Measurements from ENCODE around the gene ZNF277. TPM values are rescaled to one million over a fixed set of nuclear protein-coding genes. Genes with fewer than 3 reads are reported as not detected.

The ZNF277 gene
- total RNA-seq, 1 donor from 2014 or later = 25.9 TPM

DNA sequence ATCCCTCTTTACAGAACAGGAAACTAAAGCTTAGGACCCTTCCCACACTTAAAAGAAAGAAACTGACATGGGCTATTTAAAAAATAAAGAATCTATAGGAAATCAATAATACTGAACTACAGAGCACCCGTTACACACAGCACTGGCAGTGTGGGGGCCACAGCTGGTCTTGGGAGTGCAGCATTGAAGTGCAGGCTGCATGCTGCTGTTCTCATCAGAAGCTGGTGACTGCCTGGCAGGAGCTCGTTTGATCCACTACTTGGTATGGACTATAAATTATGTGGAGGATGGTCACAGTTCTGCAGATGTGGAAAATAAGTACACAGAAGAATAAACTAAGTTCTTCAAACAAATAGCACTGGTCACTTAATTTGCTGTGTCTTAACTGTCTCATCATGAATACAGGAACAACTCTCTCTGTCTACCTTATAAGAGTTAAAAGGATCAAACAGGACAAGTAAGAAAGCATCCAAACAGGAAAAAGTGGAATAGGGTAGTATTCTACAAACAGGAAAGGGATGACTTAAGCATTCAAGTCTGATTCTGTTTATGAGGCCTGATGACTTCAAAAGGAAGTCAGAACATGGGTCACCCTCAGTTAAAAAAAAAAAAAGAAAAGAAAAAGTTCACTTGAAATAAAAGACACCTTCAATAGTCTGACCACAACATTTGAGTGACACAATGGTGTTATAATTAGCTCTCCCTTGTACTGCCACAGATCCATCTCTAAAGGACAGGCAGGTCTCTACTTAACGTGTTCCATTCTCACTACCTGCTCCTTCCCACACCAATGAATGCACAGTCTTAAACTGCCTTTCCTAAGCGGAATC is 21.3 kb upstream of the ZNF277 start:
- H3K27me3 Mint-ChIP-seq = peaks cover 2% of the 10 kb centered on the region
- H3K9me3 Mint-ChIP-seq (ENCODE audit: low read depth) = no peaks in the 10 kb centered on the region
- TF ChIP-seq, protein P1, sequence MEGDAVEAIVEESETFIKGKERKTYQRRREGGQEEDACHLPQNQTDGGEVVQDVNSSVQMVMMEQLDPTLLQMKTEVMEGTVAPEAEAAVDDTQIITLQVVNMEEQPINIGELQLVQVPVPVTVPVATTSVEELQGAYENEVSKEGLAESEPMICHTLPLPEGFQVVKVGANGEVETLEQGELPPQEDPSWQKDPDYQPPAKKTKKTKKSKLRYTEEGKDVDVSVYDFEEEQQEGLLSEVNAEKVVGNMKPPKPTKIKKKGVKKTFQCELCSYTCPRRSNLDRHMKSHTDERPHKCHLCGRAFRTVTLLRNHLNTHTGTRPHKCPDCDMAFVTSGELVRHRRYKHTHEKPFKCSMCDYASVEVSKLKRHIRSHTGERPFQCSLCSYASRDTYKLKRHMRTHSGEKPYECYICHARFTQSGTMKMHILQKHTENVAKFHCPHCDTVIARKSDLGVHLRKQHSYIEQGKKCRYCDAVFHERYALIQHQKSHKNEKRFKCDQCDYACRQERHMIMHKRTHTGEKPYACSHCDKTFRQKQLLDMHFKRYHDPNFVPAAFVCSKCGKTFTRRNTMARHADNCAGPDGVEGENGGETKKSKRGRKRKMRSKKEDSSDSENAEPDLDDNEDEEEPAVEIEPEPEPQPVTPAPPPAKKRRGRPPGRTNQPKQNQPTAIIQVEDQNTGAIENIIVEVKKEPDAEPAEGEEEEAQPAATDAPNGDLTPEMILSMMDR (IDR thresholded peaks at IDR 0.05; ENCODE audit: unreplicated experiment) = no peak
- DNase-seq (ENCODE audit: low spot score, unreplicated experiment) = no peak
- H3K4me1 Mint-ChIP-seq (ENCODE audit: low read depth) = peaks cover 17% of the 10 kb centered on the region
- no peaks in the 10 kb centered on the region for H3K36me3 Mint-ChIP-seq (ENCODE audit: insufficient read depth)
- no peak overlapping the region for H3K4me3 Mint-ChIP-seq (ENCODE audit: low read depth)
- H3K27ac Mint-ChIP-seq = no peak overlapping the region

DNA sequence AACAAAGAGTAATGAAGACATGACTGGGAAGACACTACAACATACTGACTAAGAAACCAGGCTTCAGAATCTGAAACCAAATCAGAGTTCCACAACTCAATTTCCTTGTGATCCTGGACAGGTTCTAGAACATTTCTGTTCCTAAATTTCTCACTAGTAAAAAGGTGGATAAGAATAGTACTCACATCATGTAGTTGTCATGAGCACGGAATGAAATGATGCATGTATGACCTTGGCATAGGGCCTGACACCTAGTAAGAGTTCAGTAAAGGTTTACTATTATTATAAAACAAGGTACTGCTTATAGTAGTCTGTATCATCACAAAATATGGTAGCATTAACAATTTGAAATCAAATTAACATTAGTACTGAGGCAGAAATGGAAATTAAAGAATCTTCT is 20.2 kb upstream of the ZNF277 start:
- Mint-ChIP-seq H3K36me3 (ENCODE audit: insufficient read depth) (no peaks in the 10 kb centered on the region), H3K4me1 (ENCODE audit: low read depth) (peaks cover 17% of the 10 kb centered on the region), H3K27ac (no peak overlapping the region), H3K27me3 (no peaks in the 10 kb centered on the region), H3K9me3 (ENCODE audit: low read depth) (no peaks in the 10 kb centered on the region), H3K4me3 (ENCODE audit: low read depth) (no peak overlapping the region)
- DNase-seq (ENCODE audit: low spot score, unreplicated experiment) = no peak
- TF ChIP-seq, protein P1 (IDR thresholded peaks at IDR 0.05; ENCODE audit: unreplicated experiment) = no peak

DNA sequence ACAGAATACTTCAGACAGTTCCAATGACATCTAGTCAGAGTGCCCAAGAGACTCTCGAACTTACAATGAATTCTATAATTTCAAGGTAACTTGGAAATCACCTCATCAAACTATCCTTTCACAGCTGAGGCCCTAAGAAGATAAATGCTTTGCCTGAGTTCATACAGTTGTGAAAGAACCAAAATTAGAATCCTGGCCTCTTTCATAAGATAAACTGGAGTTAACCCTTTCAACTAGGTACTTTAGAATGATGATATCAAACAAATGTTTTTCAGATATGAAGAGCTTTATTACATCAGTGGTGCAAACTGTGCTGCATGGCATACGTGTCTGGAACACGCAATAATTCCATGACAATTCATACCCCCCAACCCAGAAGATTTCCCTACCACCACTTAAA is 18.2 kb upstream of the ZNF277 start:
- no peak for DNase-seq (ENCODE audit: low spot score, unreplicated experiment)
- TF ChIP-seq, protein P1 (IDR thresholded peaks at IDR 0.05; ENCODE audit: unreplicated experiment) = no peak
- Mint-ChIP-seq H3K9me3 (ENCODE audit: low read depth) (no peaks in the 10 kb centered on the region), H3K4me1 (ENCODE audit: low read depth) (peaks cover 17% of the 10 kb centered on the region), H3K27me3 (no peaks in the 10 kb centered on the region), H3K27ac (no peak overlapping the region), H3K4me3 (ENCODE audit: low read depth) (no peak overlapping the region), H3K36me3 (ENCODE audit: insufficient read depth) (no peaks in the 10 kb centered on the region)

DNA sequence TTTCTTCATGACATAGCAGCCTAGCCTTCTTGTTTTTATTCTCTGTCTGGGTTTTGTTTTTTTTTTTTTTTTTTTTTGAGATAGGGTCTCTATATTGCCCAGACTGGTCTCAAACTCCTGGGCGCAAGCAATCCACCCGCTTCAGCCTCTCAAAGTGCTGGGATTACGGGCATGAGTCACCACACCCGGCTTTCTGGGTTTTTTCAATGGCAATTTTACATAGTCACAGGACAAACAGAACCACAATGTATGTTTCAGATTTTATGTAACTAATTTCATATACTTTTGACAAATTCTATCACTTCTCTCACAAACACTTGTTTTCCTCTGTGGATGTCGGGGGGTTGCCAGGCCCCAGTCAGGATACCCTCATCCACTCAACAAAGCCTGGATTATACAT is 16.8 kb upstream of the ZNF277 start:
- TF ChIP-seq, protein P1 (IDR thresholded peaks at IDR 0.05; ENCODE audit: unreplicated experiment) = no peak
- no peaks in the 10 kb centered on the region for H3K9me3 Mint-ChIP-seq (ENCODE audit: low read depth)
- H3K27me3 Mint-ChIP-seq = no peaks in the 10 kb centered on the region
- H3K27ac Mint-ChIP-seq = no peak overlapping the region
- no peak for DNase-seq (ENCODE audit: low spot score, unreplicated experiment)
- peaks cover 8% of the 10 kb centered on the region for H3K4me1 Mint-ChIP-seq (ENCODE audit: low read depth)
- H3K4me3 Mint-ChIP-seq (ENCODE audit: low read depth) = no peak overlapping the region
- H3K36me3 Mint-ChIP-seq (ENCODE audit: insufficient read depth) = no peaks in the 10 kb centered on the region

DNA sequence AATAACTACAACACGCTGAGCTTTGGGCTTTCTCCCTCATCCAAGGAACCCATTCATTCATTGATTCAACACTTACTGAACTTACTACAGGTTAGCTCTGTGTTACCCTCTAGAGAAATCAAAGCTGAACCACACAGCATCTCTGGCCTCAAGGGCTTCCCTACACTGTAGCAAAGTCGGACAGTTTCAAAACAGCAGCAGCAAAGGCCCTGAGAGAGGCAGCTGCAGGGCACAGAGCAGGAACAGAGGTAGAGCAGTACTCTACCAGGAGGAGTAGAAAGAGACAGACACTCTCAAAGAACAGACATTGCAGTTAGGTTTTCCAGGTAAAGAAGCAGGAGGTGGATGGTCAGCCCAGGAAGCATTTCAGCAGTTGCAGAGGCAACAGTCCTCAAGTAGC is 16.4 kb upstream of the ZNF277 start:
- DNase-seq (ENCODE audit: low spot score, unreplicated experiment) = no peak
- no peaks in the 10 kb centered on the region for H3K27me3 Mint-ChIP-seq
- no peaks in the 10 kb centered on the region for H3K9me3 Mint-ChIP-seq (ENCODE audit: low read depth)
- TF ChIP-seq, protein P1 (IDR thresholded peaks at IDR 0.05; ENCODE audit: unreplicated experiment) = no peak
- no peak overlapping the region for H3K27ac Mint-ChIP-seq
- peaks cover 4% of the 10 kb centered on the region for H3K4me1 Mint-ChIP-seq (ENCODE audit: low read depth)
- no peaks in the 10 kb centered on the region for H3K36me3 Mint-ChIP-seq (ENCODE audit: insufficient read depth)
- H3K4me3 Mint-ChIP-seq (ENCODE audit: low read depth) = no peak overlapping the region

Data from progenitor cell of endocrine pancreas (in vitro differentiated cells).